ENCODE data around the gene KIF19. TPM values are rescaled to one million over a fixed set of nuclear protein-coding genes. Genes with fewer than 3 reads are reported as not detected.

KIF19 gene
- total and polyA plus RNA-seq, 4 donors: 0.42 to 2.1 (median 0.83) TPM

DNA sequence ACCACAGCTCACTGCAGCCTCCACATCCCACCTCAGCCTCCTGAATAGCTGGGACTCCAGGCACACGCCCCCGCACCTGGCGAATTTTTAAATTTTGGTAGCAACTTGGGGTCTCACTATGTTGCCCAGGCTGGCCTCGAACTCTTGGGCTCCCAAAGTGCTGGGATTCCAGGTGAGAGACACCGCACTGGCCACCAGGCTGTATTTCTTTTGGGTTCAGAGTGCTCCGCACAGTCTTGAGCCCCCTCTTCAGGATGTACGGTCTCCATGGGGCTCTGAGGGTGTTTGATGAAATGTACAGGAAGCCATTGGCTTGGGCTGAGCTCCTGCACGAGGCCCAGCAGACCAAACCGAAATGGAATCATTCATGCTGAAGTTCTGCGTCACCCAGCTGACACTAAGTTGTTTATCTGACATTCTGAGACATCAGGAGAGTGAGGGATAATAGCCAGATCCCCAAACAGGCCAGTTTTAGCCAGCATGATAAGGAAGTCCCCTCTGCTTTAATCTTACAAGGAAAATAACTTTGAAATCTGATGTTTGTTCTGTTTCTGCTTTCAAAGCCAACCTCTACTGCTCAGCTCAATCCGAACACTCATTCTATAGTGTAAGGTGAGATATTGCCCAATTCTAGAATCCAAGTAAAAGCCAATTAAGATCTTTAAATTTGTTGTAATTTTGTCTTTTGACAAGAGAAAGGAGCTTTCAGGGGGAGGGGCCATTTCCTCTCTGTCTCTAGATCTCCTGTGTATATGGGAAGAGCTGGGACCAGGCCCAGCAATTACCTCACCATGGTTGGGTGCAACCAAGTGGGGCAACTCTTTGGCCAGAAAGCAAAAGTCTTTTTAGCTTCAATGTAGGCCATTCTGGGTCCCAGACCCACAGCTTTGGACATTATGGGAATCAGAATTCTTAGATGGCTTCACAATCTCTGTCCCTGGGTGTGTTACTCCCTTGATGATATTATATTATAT, 64.9 kb downstream of the KIF19 start:
- no peak overlapping the region for H3K27ac ChIP-seq (ENCODE audit: low read depth in 1 of 2, low read length in 2 of 2)
- WGBS: 88% methylated on average over 11 of the region's 11 CpGs

DNA sequence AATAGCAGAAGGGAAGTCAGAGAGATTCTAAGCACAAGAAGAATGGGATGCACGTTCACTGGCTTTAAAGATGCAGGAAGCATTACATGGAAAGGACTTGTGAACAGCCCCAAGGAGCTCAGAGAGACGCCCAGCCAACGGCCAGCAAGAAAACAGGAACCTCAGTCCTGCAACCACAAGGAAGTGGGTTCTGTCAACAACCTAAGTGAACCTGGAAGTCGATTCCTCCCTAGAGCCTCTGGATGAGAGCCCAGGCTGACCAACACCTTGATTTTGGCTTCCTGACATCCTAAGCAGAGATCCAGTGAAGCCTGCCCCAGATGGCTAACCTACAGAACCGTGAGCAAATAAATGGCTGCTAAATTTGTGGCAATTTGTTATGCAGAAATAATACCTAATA, 65.7 kb downstream of the KIF19 start:
- Histone ChIP-seq H3K27me3 (ENCODE audit: control insufficient read depth in 4 of 4, insufficient read depth in 4 of 4, low read length in 3 of 4) (no peaks in the 10 kb centered on the region), H3K4me3 (ENCODE audit: low read depth in 1 of 3, low read length in 3 of 3) (no peak overlapping the region), H3K27ac (ENCODE audit: low read depth in 1 of 2, low read length in 2 of 2) (no peak overlapping the region), H3K9me3 (ENCODE audit: control insufficient read depth in 4 of 4, low read length in 3 of 4) (no peaks in the 10 kb centered on the region), H3K9ac (ENCODE audit: low read depth in 1 of 2, low read length in 2 of 2) (no peak overlapping the region), H3K36me3 (ENCODE audit: control insufficient read depth in 4 of 4, insufficient read depth in 3 of 4, low read depth in 1 of 4, low read length in 3 of 4) (no peaks in the 10 kb centered on the region), H3K4me1 (ENCODE audit: control insufficient read depth in 4 of 4, insufficient read depth in 4 of 4, low read length in 3 of 4) (no peaks in the 10 kb centered on the region)
- DNase-seq (ENCODE audit: low spot score): no peak
- WGBS: 78% methylated on average over 5 of the region's 5 CpGs
- TF ChIP-seq HNF4A (conservative IDR thresholded peaks at IDR 0.05) (no peak), JUND (IDR thresholded peaks at IDR 0.05) (no peak), TAF1 (conservative IDR thresholded peaks at IDR 0.05) (no peak), YY1 (IDR thresholded peaks at IDR 0.05) (no peak), FOXA2 (IDR thresholded peaks at IDR 0.05) (no peak), EGR1 (IDR thresholded peaks at IDR 0.05; ENCODE audit: low read depth in 2 of 2) (no peak), RXRA (IDR thresholded peaks at IDR 0.05) (no peak), SP1 (IDR thresholded peaks at IDR 0.05) (no peak), MAX (IDR thresholded peaks at IDR 0.05) (no peak), HNF4G (IDR thresholded peaks at IDR 0.05) (no peak), RAD21 (IDR thresholded peaks at IDR 0.05) (no peak), FOXA1 (IDR thresholded peaks at IDR 0.05) (no peak)
- TF ChIP-seq, protein P1, sequence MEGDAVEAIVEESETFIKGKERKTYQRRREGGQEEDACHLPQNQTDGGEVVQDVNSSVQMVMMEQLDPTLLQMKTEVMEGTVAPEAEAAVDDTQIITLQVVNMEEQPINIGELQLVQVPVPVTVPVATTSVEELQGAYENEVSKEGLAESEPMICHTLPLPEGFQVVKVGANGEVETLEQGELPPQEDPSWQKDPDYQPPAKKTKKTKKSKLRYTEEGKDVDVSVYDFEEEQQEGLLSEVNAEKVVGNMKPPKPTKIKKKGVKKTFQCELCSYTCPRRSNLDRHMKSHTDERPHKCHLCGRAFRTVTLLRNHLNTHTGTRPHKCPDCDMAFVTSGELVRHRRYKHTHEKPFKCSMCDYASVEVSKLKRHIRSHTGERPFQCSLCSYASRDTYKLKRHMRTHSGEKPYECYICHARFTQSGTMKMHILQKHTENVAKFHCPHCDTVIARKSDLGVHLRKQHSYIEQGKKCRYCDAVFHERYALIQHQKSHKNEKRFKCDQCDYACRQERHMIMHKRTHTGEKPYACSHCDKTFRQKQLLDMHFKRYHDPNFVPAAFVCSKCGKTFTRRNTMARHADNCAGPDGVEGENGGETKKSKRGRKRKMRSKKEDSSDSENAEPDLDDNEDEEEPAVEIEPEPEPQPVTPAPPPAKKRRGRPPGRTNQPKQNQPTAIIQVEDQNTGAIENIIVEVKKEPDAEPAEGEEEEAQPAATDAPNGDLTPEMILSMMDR (IDR thresholded peaks at IDR 0.05; ENCODE audit: low read depth, low read length, missing input control): no peak

More for the DNA sequence above, 64.9 kb downstream of the KIF19 start:
- H3K27me3 ChIP-seq (ENCODE audit: control insufficient read depth in 4 of 4, insufficient read depth in 4 of 4, low read length in 3 of 4): no peaks in the 10 kb centered on the region
- no peak overlapping the region for H3K9ac ChIP-seq (ENCODE audit: low read depth in 1 of 2, low read length in 2 of 2)
- H3K9me3 ChIP-seq (ENCODE audit: control insufficient read depth in 4 of 4, low read length in 3 of 4): no peaks in the 10 kb centered on the region
- H3K4me1 ChIP-seq (ENCODE audit: control insufficient read depth in 4 of 4, insufficient read depth in 4 of 4, low read length in 3 of 4): no peaks in the 10 kb centered on the region
- DNase-seq (ENCODE audit: low spot score): no peak
- H3K4me3 ChIP-seq (ENCODE audit: low read depth in 1 of 3, low read length in 3 of 3): no peak overlapping the region
- H3K36me3 ChIP-seq (ENCODE audit: control insufficient read depth in 4 of 4, insufficient read depth in 3 of 4, low read depth in 1 of 4, low read length in 3 of 4): no peaks in the 10 kb centered on the region
- TF ChIP-seq HNF4A (conservative IDR thresholded peaks at IDR 0.05): no peak
- TF ChIP-seq, protein P2, sequence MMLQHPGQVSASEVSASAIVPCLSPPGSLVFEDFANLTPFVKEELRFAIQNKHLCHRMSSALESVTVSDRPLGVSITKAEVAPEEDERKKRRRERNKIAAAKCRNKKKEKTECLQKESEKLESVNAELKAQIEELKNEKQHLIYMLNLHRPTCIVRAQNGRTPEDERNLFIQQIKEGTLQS (IDR thresholded peaks at IDR 0.05): no peak
- no peak for TF ChIP-seq TAF1 (conservative IDR thresholded peaks at IDR 0.05)
- TF ChIP-seq, protein P1 (IDR thresholded peaks at IDR 0.05; ENCODE audit: low read depth, low read length, missing input control): no peak
- no peak for TF ChIP-seq SP1 (IDR thresholded peaks at IDR 0.05)
- no peak for TF ChIP-seq RXRA (IDR thresholded peaks at IDR 0.05)
- TF ChIP-seq, protein P3, sequence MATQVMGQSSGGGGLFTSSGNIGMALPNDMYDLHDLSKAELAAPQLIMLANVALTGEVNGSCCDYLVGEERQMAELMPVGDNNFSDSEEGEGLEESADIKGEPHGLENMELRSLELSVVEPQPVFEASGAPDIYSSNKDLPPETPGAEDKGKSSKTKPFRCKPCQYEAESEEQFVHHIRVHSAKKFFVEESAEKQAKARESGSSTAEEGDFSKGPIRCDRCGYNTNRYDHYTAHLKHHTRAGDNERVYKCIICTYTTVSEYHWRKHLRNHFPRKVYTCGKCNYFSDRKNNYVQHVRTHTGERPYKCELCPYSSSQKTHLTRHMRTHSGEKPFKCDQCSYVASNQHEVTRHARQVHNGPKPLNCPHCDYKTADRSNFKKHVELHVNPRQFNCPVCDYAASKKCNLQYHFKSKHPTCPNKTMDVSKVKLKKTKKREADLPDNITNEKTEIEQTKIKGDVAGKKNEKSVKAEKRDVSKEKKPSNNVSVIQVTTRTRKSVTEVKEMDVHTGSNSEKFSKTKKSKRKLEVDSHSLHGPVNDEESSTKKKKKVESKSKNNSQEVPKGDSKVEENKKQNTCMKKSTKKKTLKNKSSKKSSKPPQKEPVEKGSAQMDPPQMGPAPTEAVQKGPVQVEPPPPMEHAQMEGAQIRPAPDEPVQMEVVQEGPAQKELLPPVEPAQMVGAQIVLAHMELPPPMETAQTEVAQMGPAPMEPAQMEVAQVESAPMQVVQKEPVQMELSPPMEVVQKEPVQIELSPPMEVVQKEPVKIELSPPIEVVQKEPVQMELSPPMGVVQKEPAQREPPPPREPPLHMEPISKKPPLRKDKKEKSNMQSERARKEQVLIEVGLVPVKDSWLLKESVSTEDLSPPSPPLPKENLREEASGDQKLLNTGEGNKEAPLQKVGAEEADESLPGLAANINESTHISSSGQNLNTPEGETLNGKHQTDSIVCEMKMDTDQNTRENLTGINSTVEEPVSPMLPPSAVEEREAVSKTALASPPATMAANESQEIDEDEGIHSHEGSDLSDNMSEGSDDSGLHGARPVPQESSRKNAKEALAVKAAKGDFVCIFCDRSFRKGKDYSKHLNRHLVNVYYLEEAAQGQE (IDR thresholded peaks at IDR 0.05): no peak

Measured in liver (tissue), 9 donors.